Gastrocnemius medialis (tissue), 4 donors: ENCODE results near the gene SNRPD3.

Source experiments
- CTCF ChIP-seq, 5 experiments: fragments of 450-650 bp in 3 of 5; fragments of 200-600 bp in 2 of 5; sonication (generic) in 2 of 5; IDR thresholded peaks in 4 of 5; conservative IDR thresholded peaks in 1 of 5; 1 replicate in 4 of 5; 2 replicates in 1 of 5; pipeline ENCODE4 v1.5.1; 2016 to 2019; ENCODE audit warnings: antibody characterized with exemption in 5 of 5, mild to moderate bottlenecking in 3 of 5, moderate library complexity in 3 of 5
- POLR2A ChIP-seq, 2 donors: fragments of 450-650 bp; IDR thresholded peaks; one replicate each; pipeline ENCODE4 v1.6.1; 2017; ENCODE audit warnings: antibody characterized with exemption in 2 of 2, mild to moderate bottlenecking in 2 of 2, moderate library complexity in 2 of 2

- TF ChIP-seq CTCF (IDR thresholded peaks at IDR 0.05 in 4 of 5, conservative IDR thresholded peaks at IDR 0.05 in 1 of 5) (no peak), POLR2A (IDR thresholded peaks at IDR 0.05) (no peak)
Measured at GRCh38 chr22:24543679-24544243, 12.0 kb upstream of the SNRPD3 start.
